NCI-H748 (cell line): ENCODE measurements around the gene STXBP6.
"Not testable (repeated sequence)": the region's sequence is repeated elsewhere in the genome, so short reads cannot be mapped to it uniquely, and the experiment has no call there.

Experiments used
- DNase-seq: peaks from one replicate; lab custom pipeline; 2025; ENCODE audit not compliant: unreplicated experiment; lab: John Stamatoyannopoulos, UW

STXBP6 gene

DNA sequence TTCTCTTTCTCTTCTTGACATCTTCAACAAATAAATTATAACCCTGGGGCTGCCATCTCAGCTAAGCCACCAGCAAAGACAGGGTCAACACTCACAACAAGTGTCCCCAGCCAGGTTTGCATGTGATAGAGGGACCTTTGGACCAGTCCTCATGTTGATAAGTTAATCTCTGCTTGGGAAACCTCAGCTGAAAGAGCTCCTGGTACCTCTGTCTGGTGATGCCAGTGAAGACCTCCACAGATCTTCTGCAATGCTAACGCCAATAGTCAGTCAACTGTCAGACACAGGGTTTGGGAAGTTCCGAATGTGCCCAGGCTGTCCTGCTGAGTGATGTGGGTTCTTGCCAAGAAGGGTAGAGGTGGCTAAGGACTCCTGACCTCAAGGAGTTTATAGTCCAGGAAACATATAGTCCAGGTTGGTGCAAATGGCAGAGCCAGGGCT lies 236.1 kb downstream of the STXBP6 start:
- no peak for DNase-seq

GRCh38 chr14:24813089-24813815 lies 236.7 kb downstream of the STXBP6 start:
- DNase-seq: no peak

- no peak for DNase-seq
These were observed 240.8 kb downstream of the STXBP6 start for GRCh38 chr14:24809135-24809534.

- no peak for DNase-seq
These were observed 241.5 kb downstream of the STXBP6 start for GRCh38 chr14:24808412-24808811.

GRCh38 chr14:24806061-24806678 lies 243.8 kb downstream of the STXBP6 start:
- peak; percentile 64 for DNase-seq

GRCh38 chr14:24804552-24805212 lies 245.3 kb downstream of the STXBP6 start:
- DNase-seq: no peak

- no peak for DNase-seq
These were observed 245.9 kb downstream of the STXBP6 start for GRCh38 chr14:24803933-24804494.

- not testable (repeated sequence) for DNase-seq
These were observed 246.5 kb downstream of the STXBP6 start for GRCh38 chr14:24803426-24803825.

DNA sequence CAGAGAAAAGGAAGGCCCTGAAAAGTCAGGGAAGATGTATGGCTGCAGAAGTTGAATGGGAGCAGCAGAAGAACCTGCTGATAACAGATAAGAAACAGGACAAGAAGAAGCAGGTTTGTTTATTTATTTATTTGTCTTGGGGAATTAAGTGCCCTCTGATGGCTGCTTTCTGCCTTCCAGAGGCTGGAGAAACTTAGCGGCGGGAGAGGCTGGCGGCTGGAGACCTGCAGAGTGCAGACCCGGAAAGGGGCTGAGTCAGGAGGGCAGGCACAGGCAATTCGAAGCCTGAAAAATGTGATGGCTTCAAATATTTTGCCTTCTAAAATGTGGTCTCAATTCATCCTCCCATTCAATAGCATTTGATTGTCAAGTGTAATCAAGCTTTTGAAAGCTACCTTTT lies 247.7 kb downstream of the STXBP6 start:
- DNase-seq: no peak

DNA sequence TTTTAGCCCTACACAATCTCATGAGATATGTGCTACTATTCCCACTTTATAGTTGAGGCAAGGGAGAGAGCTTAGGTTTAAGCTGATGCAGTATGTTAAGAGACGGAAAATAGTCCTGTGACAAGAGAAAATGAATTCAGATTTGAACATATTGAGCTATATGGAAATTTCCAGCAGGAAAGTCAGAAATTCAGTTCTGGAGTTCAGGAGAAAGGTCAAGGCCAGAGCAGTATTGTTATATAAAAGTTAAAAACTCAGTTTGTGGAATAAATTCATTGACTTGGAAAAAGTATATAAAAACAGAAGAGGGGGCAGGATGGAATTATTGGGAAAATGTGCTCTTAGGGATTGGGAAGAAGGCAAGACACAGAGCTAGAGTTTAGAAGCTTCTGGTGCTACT lies 248.9 kb downstream of the STXBP6 start:
- no peak for DNase-seq

- DNase-seq: peak; percentile 5
These were observed 251.0 kb downstream of the STXBP6 start for GRCh38 chr14:24798911-24799462.

DNA sequence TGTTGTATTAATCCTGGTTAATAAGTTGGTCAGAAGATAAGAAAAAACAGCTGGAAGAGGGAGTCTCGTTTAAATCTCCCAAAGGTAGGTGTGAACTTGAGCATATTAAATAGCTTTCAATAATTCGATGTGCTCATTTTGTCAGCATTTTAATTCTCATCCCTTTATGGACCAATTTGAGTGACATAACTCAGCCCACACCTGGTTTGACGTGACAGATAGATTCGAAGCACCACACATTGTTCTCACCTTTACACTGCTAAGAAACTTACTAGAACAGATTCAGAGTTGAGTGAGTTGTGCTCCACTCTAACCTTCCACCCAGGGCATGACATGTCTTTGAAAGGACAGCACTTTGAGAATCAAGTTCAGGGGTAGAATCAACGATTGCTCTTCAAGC lies 254.5 kb downstream of the STXBP6 start:
- DNase-seq: no peak

DNA sequence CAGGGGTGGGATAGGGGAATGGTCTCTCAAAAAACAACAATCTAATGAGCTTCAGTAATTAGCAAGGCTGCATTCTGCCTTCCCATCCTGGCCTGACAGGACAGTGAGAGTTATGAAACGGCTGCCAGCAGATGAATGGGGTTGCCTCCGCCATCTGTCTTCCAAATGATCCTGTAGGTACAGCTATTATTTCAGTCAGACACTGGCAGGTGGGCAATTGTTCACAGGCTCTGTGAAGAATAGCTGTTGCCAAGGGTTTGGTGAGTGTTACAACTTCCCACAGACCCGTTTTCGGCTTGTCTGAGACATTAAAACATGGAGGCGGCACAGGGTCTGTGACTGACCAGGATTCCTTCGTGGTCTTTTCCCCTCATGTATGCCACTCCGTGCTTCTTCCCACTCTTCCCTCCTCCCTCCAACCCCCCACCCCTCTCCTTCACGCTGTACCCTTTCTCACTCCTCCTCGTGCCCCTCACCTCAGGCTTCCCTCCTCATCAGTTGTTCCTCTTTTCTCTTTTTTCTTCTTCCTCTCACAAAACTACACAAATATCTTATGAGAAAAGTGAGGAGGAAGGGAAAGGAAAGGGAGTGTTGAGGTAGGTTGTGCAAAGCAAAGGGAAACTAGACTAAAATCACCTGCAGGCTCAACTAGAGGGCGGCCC lies 255.2 kb downstream of the STXBP6 start:
- DNase-seq: peak; percentile 28

GRCh38 chr14:24790196-24790595 lies 259.8 kb downstream of the STXBP6 start:
- no peak for DNase-seq

GRCh38 chr14:24789378-24789884 lies 260.5 kb downstream of the STXBP6 start:
- no peak for DNase-seq

DNA sequence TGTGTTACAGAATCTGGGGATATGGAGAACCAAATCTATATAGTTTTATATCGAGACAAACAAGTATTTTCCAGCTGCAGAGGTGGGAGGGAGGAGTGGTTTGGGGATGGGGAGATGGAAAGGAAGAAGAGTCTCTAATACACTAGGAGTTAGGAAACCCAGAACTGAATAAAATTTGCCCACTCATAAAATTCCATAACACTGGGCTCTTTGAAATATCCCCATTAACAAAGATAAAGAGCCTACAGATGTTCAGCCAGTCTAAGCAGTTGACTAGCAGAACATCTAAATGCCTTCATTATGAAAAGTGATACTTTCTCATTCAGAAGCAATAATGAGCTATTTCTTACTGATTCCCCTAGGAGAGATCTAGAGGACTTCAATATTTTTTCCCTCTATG lies 264.2 kb downstream of the STXBP6 start:
- no peak for DNase-seq

- DNase-seq: no peak
These were observed 265.0 kb downstream of the STXBP6 start for GRCh38 chr14:24784981-24785380.

- DNase-seq: no peak
These were observed 266.2 kb downstream of the STXBP6 start for GRCh38 chr14:24783791-24784190.

GRCh38 chr14:24780281-24780680 lies 269.7 kb downstream of the STXBP6 start:
- DNase-seq: no peak

- no peak for DNase-seq
These were observed 272.3 kb downstream of the STXBP6 start for GRCh38 chr14:24777678-24778077.

GRCh38 chr14:24775950-24776349 lies 274.0 kb downstream of the STXBP6 start:
- DNase-seq: no peak
